ENCODE measurements around the gene ATP9B. TPM values are rescaled to one million over a fixed set of nuclear protein-coding genes. Genes with fewer than 3 reads are reported as not detected.

The ATP9B gene
- polyA plus RNA-seq, 3 donors, result 7.2 to 20.3 (median 14.0) TPM

GRCh38 chr18:79393181-79393634 is 324.0 kb downstream of the ATP9B start:
- Histone ChIP-seq H3K4me3 (replicated peaks in 1 of 3; ENCODE audit: low read depth in 2 of 3, low read length in 3 of 3) (peak overlapping the region in 1 of 3 experiments; percentile 69), H3K9ac (ENCODE audit: insufficient read depth, low read length, poor library complexity, severe bottlenecking) (no peak overlapping the region), H3K27me3 (ENCODE audit: control insufficient read depth in 2 of 2, insufficient read depth in 2 of 2, low read length in 2 of 2) (peaks cover 60 to 79% of the 10 kb centered on the region in 2 donors), H2AFZ (ENCODE audit: insufficient read depth, low read depth, low read length, poor library complexity, severe bottlenecking) (peak overlapping the region; percentile 71), H3K4me2 (replicated peaks; ENCODE audit: extremely low read depth, low read length, poor library complexity, severe bottlenecking) (peak overlapping the region; percentile 78), H4K20me1 (ENCODE audit: insufficient read depth, low read length) (peaks cover 4% of the 10 kb centered on the region), H3K9me3 (replicated peaks in 1 of 2; ENCODE audit: control insufficient read depth in 1 of 2, insufficient read depth in 1 of 2, low read length in 2 of 2) (peaks cover 0 to 10% of the 10 kb centered on the region in 2 donors), H3K4me1 (ENCODE audit: control insufficient read depth in 1 of 2, insufficient read depth in 2 of 2, low read length in 2 of 2) (peaks cover 21 to 39% of the 10 kb centered on the region in 2 donors), H3K36me3 (replicated peaks in 1 of 2; ENCODE audit: control insufficient read depth in 1 of 2, insufficient read depth in 2 of 2, low read length in 2 of 2) (no peaks in the 10 kb centered on the region), H3K79me2 (ENCODE audit: insufficient read depth, low read length) (no peaks in the 10 kb centered on the region), H3K27ac (ENCODE audit: low read depth in 1 of 2, low read length in 2 of 2) (no peak overlapping the region)
- Mint-ChIP-seq H3K4me3 (peak overlapping the region; percentile 85 to 93), H3K36me3 (peaks cover 4 to 10% of the 10 kb centered on the region in 2 donors), H3K4me1 (peaks cover 14% of the 10 kb centered on the region), H3K9me3 (peaks cover 0 to 12% (median 5%) of the 10 kb centered on the region in 7 donors), H3K27ac (peak overlapping the region in 6 of 7 donors; percentile 21 to 86 (median 67)), H3K27me3 (ENCODE audit: low read depth in 3 of 3) (peaks cover 75 to 93% (median 83%) of the 10 kb centered on the region in 3 donors)
- intact Hi-C loops (cut with micrococcal nuclease), result loop anchor here in 1 of 2 donors (10.0 kb wide), 1 partner anchor 282 kb away; the partner anchor contains the start of gene CTDP1
- 0% methylated on average over 28 of the region's 30 CpGs for WGBS (ENCODE audit: insufficient coverage)
- no peak for TF ChIP-seq CTCF (IDR thresholded peaks at IDR 0.05)
- DNase-seq, result peak in 1 of 3 donors; percentile 23

- peak; percentile 49 to 70 (median 62) for DNase-seq
- peaks cover 4% of the 10 kb centered on the region for H4K20me1 ChIP-seq (ENCODE audit: insufficient read depth, low read length)
- H3K9me3 Mint-ChIP-seq, result peaks cover 0 to 18% (median 5%) of the 10 kb centered on the region in 7 donors
- peak overlapping the region in 6 of 7 donors; percentile 21 to 86 (median 80) for H3K27ac Mint-ChIP-seq
- H2AFZ ChIP-seq (ENCODE audit: insufficient read depth, low read depth, low read length, poor library complexity, severe bottlenecking), result peak overlapping the region; percentile 71
- no peak for TF ChIP-seq CTCF (IDR thresholded peaks at IDR 0.05)
- no peaks in the 10 kb centered on the region for H3K79me2 ChIP-seq (ENCODE audit: insufficient read depth, low read length)
- peaks cover 18% of the 10 kb centered on the region for H3K4me1 Mint-ChIP-seq
- no peak overlapping the region for H3K27ac ChIP-seq (ENCODE audit: low read depth in 1 of 2, low read length in 2 of 2)
- H3K36me3 Mint-ChIP-seq, result peaks cover 8 to 11% of the 10 kb centered on the region in 2 donors
- no peaks in the 10 kb centered on the region for H3K36me3 ChIP-seq (replicated peaks in 1 of 2; ENCODE audit: control insufficient read depth in 1 of 2, insufficient read depth in 2 of 2, low read length in 2 of 2)
- H3K27me3 ChIP-seq (ENCODE audit: control insufficient read depth in 2 of 2, insufficient read depth in 2 of 2, low read length in 2 of 2), result peaks cover 54 to 79% of the 10 kb centered on the region in 2 donors
- H3K4me2 ChIP-seq (replicated peaks; ENCODE audit: extremely low read depth, low read length, poor library complexity, severe bottlenecking), result peak overlapping the region; percentile 78
- H3K9me3 ChIP-seq (replicated peaks in 1 of 2; ENCODE audit: control insufficient read depth in 1 of 2, insufficient read depth in 1 of 2, low read length in 2 of 2), result peaks cover 0 to 10% of the 10 kb centered on the region in 2 donors
- WGBS (ENCODE audit: insufficient coverage), result 0% methylated on average over 35 of the region's 83 CpGs
- peak overlapping the region; percentile 85 to 93 for H3K4me3 Mint-ChIP-seq
- intact Hi-C loops (cut with micrococcal nuclease), result loop anchor here in 1 of 2 donors (10.0 kb wide), 1 partner anchor 281 kb away; the partner anchor contains the start of gene CTDP1
- H3K27me3 Mint-ChIP-seq (ENCODE audit: low read depth in 3 of 3), result peaks cover 75 to 93% (median 83%) of the 10 kb centered on the region in 3 donors
- peak overlapping the region; percentile 36 for H3K9ac ChIP-seq (ENCODE audit: insufficient read depth, low read length, poor library complexity, severe bottlenecking)
- peak overlapping the region; percentile 28 to 69 (median 36) for H3K4me3 ChIP-seq (replicated peaks in 1 of 3; ENCODE audit: low read depth in 2 of 3, low read length in 3 of 3)
- H3K4me1 ChIP-seq (ENCODE audit: control insufficient read depth in 1 of 2, insufficient read depth in 2 of 2, low read length in 2 of 2), result peaks cover 22 to 41% of the 10 kb centered on the region in 2 donors
These were observed 324.7 kb downstream of the ATP9B start for GRCh38 chr18:79393635-79394533.

All from CD14-positive monocyte (primary cell).